KMS-11 (cell line): ENCODE measurements around the gene RTN4.

Experiments used
- H2AFZ ChIP-seq: fragments of 200-600 bp; sonication (generic); 2 replicates; pipeline ENCODE4 v1.6.1; 2016; ENCODE audit warnings: antibody characterized with exemption, mixed run types, low read depth
- H3K27ac ChIP-seq: fragments of 200-600 bp; sonication (generic); 2 replicates; pipeline ENCODE4 v1.6.1; 2016; ENCODE audit warnings: mild to moderate bottlenecking, mixed run types
- H3K27me3 ChIP-seq: fragments of 200-600 bp; sonication (generic); 2 replicates; pipeline ENCODE4 v1.6.1; 2017; ENCODE audit warnings: mild to moderate bottlenecking, low read depth, mixed run types, moderate library complexity; ENCODE audit not compliant: insufficient read depth
- H3K36me3 ChIP-seq: fragments of 200-600 bp; sonication (generic); 2 replicates; pipeline ENCODE4 v1.6.1; 2017; ENCODE audit warnings: mild to moderate bottlenecking, mixed run types; ENCODE audit not compliant: insufficient read depth
- H3K4me1 ChIP-seq: fragments of 200-600 bp; sonication (generic); 2 replicates; pipeline ENCODE4 v1.6.1; 2016; ENCODE audit warnings: mild to moderate bottlenecking, low read depth, mixed run types; ENCODE audit not compliant: poor library complexity, severe bottlenecking
- H3K4me2 ChIP-seq: fragments of 200-600 bp; sonication (generic); 2 replicates; pipeline ENCODE4 v1.7.0; 2016; ENCODE audit warnings: mild to moderate bottlenecking, mixed run types
- H3K4me3 ChIP-seq: fragments of 200-600 bp; sonication (generic); IDR thresholded peaks from 2 replicates; pipeline ENCODE4 v1.6.1; 2017; ENCODE audit warnings: low read depth, low read length, mixed read lengths; ENCODE audit not compliant: insufficient read depth
- H3K79me2 ChIP-seq: fragments of 200-600 bp; sonication (generic); 2 replicates; pipeline ENCODE4 v1.6.1; 2016; ENCODE audit warnings: low read depth, mixed run types; ENCODE audit not compliant: insufficient read depth
- H3K9ac ChIP-seq: fragments of 200-600 bp; sonication (generic); 2 replicates; pipeline ENCODE4 v1.6.1; 2016; ENCODE audit warnings: mild to moderate bottlenecking, mixed run types
- H4K20me1 ChIP-seq: fragments of 200-600 bp; sonication (generic); 2 replicates; pipeline ENCODE4 v1.6.1; 2016; ENCODE audit warnings: mild to moderate bottlenecking, mixed run types; ENCODE audit not compliant: insufficient read depth
- TF ChIP-seq, protein P1 (sequence below): fragments of 200-600 bp; sonication (generic); conservative IDR thresholded peaks from 2 replicates; pipeline ENCODE4 v1.6.1; 2017; ENCODE audit warnings: low read depth, mild to moderate bottlenecking, antibody characterized with exemption, low read length, moderate library complexity, mixed read lengths

The RTN4 gene

DNA sequence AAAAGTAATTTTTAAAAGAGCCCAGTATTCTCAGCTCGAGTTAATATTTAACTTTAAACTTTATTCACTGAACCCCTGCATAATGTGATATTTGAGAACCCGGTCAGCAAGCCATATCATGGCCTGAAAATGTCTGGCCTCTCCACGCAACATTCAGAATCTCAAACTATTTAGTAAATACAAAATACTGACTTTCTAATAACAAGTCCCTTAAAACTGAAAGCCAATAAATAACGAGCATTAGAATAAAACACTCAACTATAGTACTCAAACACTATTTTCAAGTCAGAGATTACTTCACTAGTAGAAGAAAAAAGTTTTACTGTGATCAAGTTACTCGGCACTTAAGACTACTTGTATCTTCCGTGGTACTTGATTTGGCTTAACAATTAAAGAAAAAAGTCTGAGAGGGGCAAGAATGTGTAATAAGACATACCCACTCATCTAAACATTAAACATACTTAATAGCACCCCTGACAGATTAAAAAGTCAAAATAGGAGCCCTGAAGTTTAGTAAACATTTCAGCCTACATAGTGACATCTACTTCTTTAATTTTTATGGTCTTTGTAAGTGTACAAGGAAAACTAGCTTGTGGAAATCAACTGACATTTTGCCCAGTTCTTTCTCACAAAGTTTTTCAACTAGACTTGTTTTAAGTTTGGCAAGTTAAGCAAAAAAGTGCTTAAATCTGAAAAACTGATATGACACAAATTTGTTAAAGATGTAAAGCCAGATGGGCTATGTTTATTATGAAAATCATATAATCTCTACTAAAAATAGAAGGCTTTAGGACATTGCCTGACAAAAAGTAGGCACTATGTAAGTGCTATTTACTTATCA is 38.2 kb downstream of the RTN4 start:
- Histone ChIP-seq H3K9ac (no peak overlapping the region), H3K36me3 (no peaks in the 10 kb centered on the region), H3K79me2 (peaks cover 96% of the 10 kb centered on the region), H3K27ac (0 out of 2 replicates have a peak overlapping the region, but pooled peaks have one; percentile 1), H3K4me1 (peaks cover 77% of the 10 kb centered on the region), H3K27me3 (no peaks in the 10 kb centered on the region), H3K4me2 (peak overlapping the region; percentile 26; the same call in 1 of the 2 replicates), H3K4me3 (no peak overlapping the region), H2AFZ (no peak overlapping the region), H4K20me1 (peaks cover 12% of the 10 kb centered on the region; the same call in 1 of the 2 replicates)
- TF ChIP-seq, protein P1, sequence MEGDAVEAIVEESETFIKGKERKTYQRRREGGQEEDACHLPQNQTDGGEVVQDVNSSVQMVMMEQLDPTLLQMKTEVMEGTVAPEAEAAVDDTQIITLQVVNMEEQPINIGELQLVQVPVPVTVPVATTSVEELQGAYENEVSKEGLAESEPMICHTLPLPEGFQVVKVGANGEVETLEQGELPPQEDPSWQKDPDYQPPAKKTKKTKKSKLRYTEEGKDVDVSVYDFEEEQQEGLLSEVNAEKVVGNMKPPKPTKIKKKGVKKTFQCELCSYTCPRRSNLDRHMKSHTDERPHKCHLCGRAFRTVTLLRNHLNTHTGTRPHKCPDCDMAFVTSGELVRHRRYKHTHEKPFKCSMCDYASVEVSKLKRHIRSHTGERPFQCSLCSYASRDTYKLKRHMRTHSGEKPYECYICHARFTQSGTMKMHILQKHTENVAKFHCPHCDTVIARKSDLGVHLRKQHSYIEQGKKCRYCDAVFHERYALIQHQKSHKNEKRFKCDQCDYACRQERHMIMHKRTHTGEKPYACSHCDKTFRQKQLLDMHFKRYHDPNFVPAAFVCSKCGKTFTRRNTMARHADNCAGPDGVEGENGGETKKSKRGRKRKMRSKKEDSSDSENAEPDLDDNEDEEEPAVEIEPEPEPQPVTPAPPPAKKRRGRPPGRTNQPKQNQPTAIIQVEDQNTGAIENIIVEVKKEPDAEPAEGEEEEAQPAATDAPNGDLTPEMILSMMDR = no peak

DNA sequence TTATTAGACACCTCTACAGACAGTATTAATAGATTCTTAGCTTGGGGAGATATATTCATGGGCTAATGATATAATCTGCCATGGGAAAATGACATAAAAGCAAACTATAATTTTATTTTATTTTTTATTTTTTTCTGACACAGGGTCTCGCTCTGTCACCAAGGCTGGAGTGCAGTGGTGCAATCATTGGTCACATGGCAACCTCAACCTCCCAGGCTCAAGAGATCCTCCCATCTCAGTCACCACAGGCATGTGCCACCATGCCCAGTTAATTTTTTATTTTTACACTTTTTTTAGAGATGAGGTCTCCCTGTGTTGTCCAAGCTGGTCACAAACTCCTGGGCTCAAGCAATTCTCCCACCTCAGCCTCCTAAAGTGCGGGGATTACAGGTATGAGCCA is 39.3 kb downstream of the RTN4 start:
- H3K36me3 ChIP-seq = no peaks in the 10 kb centered on the region
- H2AFZ ChIP-seq = no peak overlapping the region
- peak overlapping the region; percentile 69 for H3K4me2 ChIP-seq
- TF ChIP-seq, protein P1 = no peak
- peaks cover 19% of the 10 kb centered on the region; the same call in 1 of the 2 replicates for H4K20me1 ChIP-seq
- H3K4me1 ChIP-seq = peaks cover 81% of the 10 kb centered on the region
- H3K79me2 ChIP-seq = peaks cover 96% of the 10 kb centered on the region
- no peaks in the 10 kb centered on the region for H3K27me3 ChIP-seq
- peak overlapping the region; percentile 46; the same call in 1 of the 2 replicates for H3K27ac ChIP-seq
- no peak overlapping the region for H3K4me3 ChIP-seq
- peak overlapping the region; percentile 28; the same call in 1 of the 2 replicates for H3K9ac ChIP-seq

DNA sequence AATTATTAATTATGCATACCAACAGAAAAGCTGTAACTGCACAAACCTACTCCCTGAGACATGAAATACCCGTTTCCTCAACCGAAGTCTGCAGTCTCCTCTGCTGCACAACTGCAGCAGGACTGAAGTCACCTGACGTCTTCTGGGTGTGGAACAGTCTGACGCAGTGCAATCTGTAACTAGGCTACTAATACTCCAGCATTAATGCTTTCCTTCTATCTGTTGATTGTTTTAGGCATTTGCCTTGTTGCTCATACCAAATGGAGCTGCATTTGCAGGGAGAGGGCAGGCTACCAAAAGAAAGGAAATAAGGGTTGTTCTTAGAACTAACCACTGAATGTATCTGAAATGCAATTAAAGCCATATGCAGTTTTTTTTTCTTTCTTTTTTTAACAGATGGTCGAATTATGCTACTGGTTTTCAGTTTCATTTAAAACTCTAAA is 40.1 kb downstream of the RTN4 start:
- peaks cover 74% of the 10 kb centered on the region for H3K4me1 ChIP-seq
- H3K4me2 ChIP-seq = peak overlapping the region; percentile 69
- no peaks in the 10 kb centered on the region for H3K36me3 ChIP-seq
- H4K20me1 ChIP-seq = peaks cover 20% of the 10 kb centered on the region; the same call in 1 of the 2 replicates
- no peak overlapping the region for H2AFZ ChIP-seq
- TF ChIP-seq, protein P1 = no peak
- H3K4me3 ChIP-seq = peak overlapping the region; percentile 67
- H3K27ac ChIP-seq = peak overlapping the region; percentile 46
- peak overlapping the region; percentile 28; the same call in 1 of the 2 replicates for H3K9ac ChIP-seq
- peaks cover 96% of the 10 kb centered on the region for H3K79me2 ChIP-seq
- H3K27me3 ChIP-seq = no peaks in the 10 kb centered on the region

DNA sequence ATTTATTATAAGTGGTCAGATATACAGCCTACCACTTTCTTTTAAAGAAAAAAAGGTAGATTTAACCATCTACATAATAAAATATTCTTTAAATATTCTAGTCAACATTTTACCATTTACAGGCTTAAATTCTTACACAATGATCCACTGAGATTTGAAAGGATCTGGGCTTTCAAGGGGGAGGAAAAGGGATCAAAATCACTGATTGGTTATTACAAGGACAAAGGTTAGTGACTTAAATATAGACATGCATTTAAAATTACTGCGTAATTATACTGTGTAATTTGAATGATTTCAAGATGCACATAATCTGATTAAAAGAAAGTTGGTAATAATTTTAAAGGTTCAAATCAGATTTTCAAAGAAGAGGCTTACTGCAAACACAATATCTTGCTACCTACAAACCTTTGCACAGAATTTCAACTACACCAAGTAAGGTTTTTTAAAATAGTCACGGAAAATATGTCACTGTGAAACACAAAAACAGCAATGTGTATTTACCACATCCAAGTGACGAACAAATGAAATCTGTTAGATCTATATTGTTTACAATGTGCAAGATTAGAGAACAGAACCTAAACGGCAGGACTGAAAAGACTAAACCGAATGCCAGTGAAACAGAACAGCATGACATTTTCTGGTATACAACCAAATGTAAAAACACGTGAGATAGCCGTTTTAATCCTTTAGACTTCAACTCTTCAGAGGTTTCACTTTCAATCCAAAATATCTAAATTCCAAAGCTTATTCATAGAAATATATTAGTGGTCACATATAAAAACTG is 40.8 kb downstream of the RTN4 start:
- H3K36me3 ChIP-seq = no peaks in the 10 kb centered on the region
- H2AFZ ChIP-seq = no peak overlapping the region
- peaks cover 67% of the 10 kb centered on the region for H3K4me1 ChIP-seq
- peak overlapping the region; percentile 67 for H3K4me3 ChIP-seq
- peaks cover 96% of the 10 kb centered on the region for H3K79me2 ChIP-seq
- peaks cover 20% of the 10 kb centered on the region; the same call in 1 of the 2 replicates for H4K20me1 ChIP-seq
- no peaks in the 10 kb centered on the region for H3K27me3 ChIP-seq
- TF ChIP-seq, protein P1 = no peak
- peak overlapping the region; percentile 69 for H3K4me2 ChIP-seq
- peak overlapping the region; percentile 28; the same call in 1 of the 2 replicates for H3K9ac ChIP-seq
- peak overlapping the region; percentile 46 for H3K27ac ChIP-seq
